CD4-positive, alpha-beta T cell (primary cell): Measurements from ENCODE around the gene FILIP1. TPM values are rescaled to one million over a fixed set of nuclear protein-coding genes. Genes with fewer than 3 reads are reported as not detected.

Experiments used
- ATAC-seq: fragments of 200-7000 bp; cut with Tn5 transposase; one replicate; pipeline ENCODE4 v1.10.0; 2022; ENCODE audit warnings: mild to moderate bottlenecking; ENCODE audit not compliant: poor library complexity
- CTCF ChIA-PET: fragments of 350-600 bp; sonication (Branson Sonifier 250); formaldehyde crosslinking; loops from one replicate; lab custom pipeline; 2021; ENCODE audit warnings: antibody characterized with exemption, inconsistent platforms; lab: Charles Lee
- POLR2A ChIA-PET: fragments of 350-600 bp; sonication (Branson Sonifier 250); formaldehyde crosslinking; loops from one replicate; lab custom pipeline; 2021; ENCODE audit warnings: antibody characterized with exemption, inconsistent platforms; lab: Charles Lee
- DNase-seq, 14 experiments: peaks; one replicate each; pipeline ENCODE4 v3.0.0-alpha.2; 2013 to 2020; ENCODE audit warnings: mixed read lengths in 2 of 14
- H3K27ac ChIP-seq, 2 donors: one replicate each; pipeline versions ENCODE4 v1.5.1 to v1.7.0; 2013; ENCODE audit warnings: low read length in 2 of 2, low read depth in 1 of 2, mild to moderate bottlenecking in 1 of 2
- H3K27me3 ChIP-seq, 2 experiments: 1 replicate in 1 of 2; 2 replicates in 1 of 2; pipeline versions ENCODE4 v1.6.1 to v1.7.0; 2013; ENCODE audit warnings: low read length in 2 of 2, control low read depth in 1 of 2, mild to moderate bottlenecking in 1 of 2, moderate library complexity in 1 of 2; ENCODE audit not compliant: insufficient read depth in 2 of 2, control insufficient read depth in 1 of 2
- H3K36me3 ChIP-seq: one replicate; pipeline ENCODE4 v1.6.1; 2013; ENCODE audit warnings: low read length, control low read depth; ENCODE audit not compliant: insufficient read depth
- H3K4me1 ChIP-seq: one replicate; pipeline ENCODE4 v1.6.1; 2013; ENCODE audit warnings: low read length, control low read depth; ENCODE audit not compliant: insufficient read depth
- H3K4me3 ChIP-seq: one replicate; pipeline ENCODE4 v1.5.1; 2013; ENCODE audit warnings: mild to moderate bottlenecking, low read length, moderate library complexity
- H3K9me3 ChIP-seq, 2 experiments: 1 replicate in 1 of 2; 2 replicates in 1 of 2; pipeline versions ENCODE4 v1.6.1 to v1.7.0; 2013; ENCODE audit warnings: low read length in 2 of 2, mild to moderate bottlenecking in 2 of 2, control low read depth in 1 of 2, moderate library complexity in 1 of 2; ENCODE audit not compliant: control insufficient read depth in 1 of 2, insufficient read depth in 1 of 2
- H3K27ac Mint-ChIP-seq: one replicate; pipeline ENCODE4 v1.8.0; 2020; ENCODE audit warnings: mixed read lengths
- H3K27me3 Mint-ChIP-seq: one replicate; pipeline ENCODE4 v1.8.0; 2021; ENCODE audit warnings: mixed read lengths
- H3K36me3 Mint-ChIP-seq: one replicate; pipeline ENCODE4 v1.8.0; 2021; ENCODE audit warnings: low read depth, mixed read lengths
- H3K4me1 Mint-ChIP-seq: one replicate; pipeline ENCODE4 v1.8.0; 2021; ENCODE audit warnings: low read depth, mixed read lengths
- H3K4me3 Mint-ChIP-seq: one replicate; pipeline ENCODE4 v1.8.0; 2020; ENCODE audit warnings: mild to moderate bottlenecking, mixed read lengths
- H3K9me3 Mint-ChIP-seq: one replicate; pipeline ENCODE4 v1.8.0; 2020; ENCODE audit warnings: mixed read lengths
- CTCF ChIP-seq: fragments of 200-600 bp; IDR thresholded peaks from one replicate; pipeline ENCODE4 v1.8.0; 2022; ENCODE audit warnings: antibody characterized with exemption, mild to moderate bottlenecking
- intact Hi-C, 2 experiments: fragments of 100-400 bp; cut with DNase I in 1 of 2; cut with micrococcal nuclease in 1 of 2; formaldehyde crosslinking; loops; one replicate each; pipeline versions ENCODE4 v1.15.1 to v1.9.0; 2023 to 2025; cut with DNase I, micrococcal nuclease
- total RNA-seq, 174 experiments: library from RNA in 2 of 174; stranded (reverse) in 2 of 174; gene quantifications; one replicate each; pipeline ENCODE4 v1.2.3 and lab custom pipeline; 2021 to 2026

The FILIP1 gene
- total RNA-seq, 2 experiments from 2014 or later = 0.06 TPM; not detected in 1

- no peak for ATAC-seq
- no peaks in the 10 kb centered on the region for H3K4me1 ChIP-seq
- H3K4me1 Mint-ChIP-seq = peaks cover 6% of the 10 kb centered on the region
- no peak overlapping the region for H3K4me3 Mint-ChIP-seq
- H3K9me3 Mint-ChIP-seq = no peaks in the 10 kb centered on the region
- H3K36me3 ChIP-seq = no peaks in the 10 kb centered on the region
- H3K36me3 Mint-ChIP-seq = no peaks in the 10 kb centered on the region
- no peak for DNase-seq
- no peaks in the 10 kb centered on the region for H3K9me3 ChIP-seq
- H3K27ac Mint-ChIP-seq = no peak overlapping the region
- no peak for TF ChIP-seq CTCF
- no peak overlapping the region for H3K27ac ChIP-seq
- POLR2A ChIA-PET = no interaction called here
- H3K4me3 ChIP-seq = no peak overlapping the region
- intact Hi-C loops = no loop called here
- peaks cover 0 to 4% of the 10 kb centered on the region in 2 experiments for H3K27me3 ChIP-seq
- CTCF ChIA-PET = no interaction called here
- peaks cover under 1% of the 10 kb centered on the region for H3K27me3 Mint-ChIP-seq
These were observed 64.4 kb downstream of the FILIP1 start for GRCh38 chr6:75429061-75429703.

GRCh38 chr6:75428204-75428603 lies 65.4 kb downstream of the FILIP1 start:
- no peaks in the 10 kb centered on the region for H3K9me3 Mint-ChIP-seq
- no peak for TF ChIP-seq CTCF
- ChIA-PET POLR2A (no interaction called here), CTCF (no interaction called here)
- Histone ChIP-seq H3K9me3 (no peaks in the 10 kb centered on the region), H3K27ac (no peak overlapping the region), H3K4me3 (no peak overlapping the region), H3K36me3 (no peaks in the 10 kb centered on the region), H3K4me1 (no peaks in the 10 kb centered on the region), H3K27me3 (peaks cover 0 to 4% of the 10 kb centered on the region in 2 experiments)
- no peaks in the 10 kb centered on the region for H3K36me3 Mint-ChIP-seq
- DNase-seq = no peak
- intact Hi-C loops = no loop called here
- no peak overlapping the region for H3K4me3 Mint-ChIP-seq
- H3K4me1 Mint-ChIP-seq = peaks cover 6% of the 10 kb centered on the region
- no peak overlapping the region for H3K27ac Mint-ChIP-seq
- no peaks in the 10 kb centered on the region for H3K27me3 Mint-ChIP-seq
- ATAC-seq = no peak

- Mint-ChIP-seq H3K9me3 (no peaks in the 10 kb centered on the region), H3K4me3 (no peak overlapping the region), H3K27ac (no peak overlapping the region), H3K27me3 (no peaks in the 10 kb centered on the region), H3K36me3 (no peaks in the 10 kb centered on the region), H3K4me1 (peaks cover 6% of the 10 kb centered on the region)
- ChIA-PET POLR2A (no interaction called here), CTCF (no interaction called here)
- no peaks in the 10 kb centered on the region for H3K36me3 ChIP-seq
- intact Hi-C loops = no loop called here
- no peak overlapping the region for H3K4me3 ChIP-seq
- peaks cover 0 to 4% of the 10 kb centered on the region in 2 experiments for H3K27me3 ChIP-seq
- no peak for ATAC-seq
- DNase-seq = no peak
- TF ChIP-seq CTCF = no peak
- no peaks in the 10 kb centered on the region for H3K9me3 ChIP-seq
- H3K27ac ChIP-seq = no peak overlapping the region
- H3K4me1 ChIP-seq = no peaks in the 10 kb centered on the region
These were observed 66.3 kb downstream of the FILIP1 start for GRCh38 chr6:75427329-75427728.
